H9 (cell line): ENCODE results near the gene SNX22. TPM values are rescaled to one million over a fixed set of nuclear protein-coding genes. Genes with fewer than 3 reads are reported as not detected.

Experiments used
- DNase-seq: peaks from one replicate; pipeline ENCODE4 v3.0.0-alpha.2; 2017
- H2AFZ ChIP-seq: one replicate; pipeline ENCODE4 v1.6.1; 2013; ENCODE audit warnings: mild to moderate bottlenecking, low read length, control low read depth, moderate library complexity
- H2AK5ac ChIP-seq: 2 replicates; pipeline ENCODE4 v1.6.1; 2013; ENCODE audit warnings: low read length, control low read depth, mixed read lengths; ENCODE audit not compliant: insufficient read length
- H2BK120ac ChIP-seq: one replicate; pipeline ENCODE4 v1.6.1; 2013; ENCODE audit warnings: low read depth, mild to moderate bottlenecking, low read length, control low read depth, inconsistent platforms; ENCODE audit not compliant: poor library complexity, severe bottlenecking
- H2BK12ac ChIP-seq: 2 replicates; pipeline ENCODE4 v1.6.1; 2013; ENCODE audit warnings: low read length, control low read depth, mixed read lengths, low read depth; ENCODE audit not compliant: insufficient read length
- H2BK15ac ChIP-seq: 2 replicates; pipeline ENCODE4 v1.6.1; 2013; ENCODE audit warnings: low read depth, low read length, control low read depth
- H2BK20ac ChIP-seq: one replicate; pipeline ENCODE4 v1.6.1; 2013; ENCODE audit warnings: low read depth, mild to moderate bottlenecking, low read length, control low read depth, inconsistent platforms; ENCODE audit not compliant: poor library complexity, severe bottlenecking
- H2BK5ac ChIP-seq: 2 replicates; pipeline ENCODE4 v1.6.1; 2013; ENCODE audit warnings: low read length, control low read depth, mixed read lengths; ENCODE audit not compliant: insufficient read length
- H3K14ac ChIP-seq: 2 replicates; pipeline ENCODE4 v1.6.1; 2013; ENCODE audit warnings: low read length, control low read depth; ENCODE audit not compliant: insufficient read depth
- H3K18ac ChIP-seq: 2 replicates; pipeline ENCODE4 v1.6.1; 2013; ENCODE audit warnings: low read depth, mild to moderate bottlenecking, mixed read lengths, low read length, control low read depth; ENCODE audit not compliant: insufficient read length
- H3K23ac ChIP-seq: 2 replicates; pipeline ENCODE4 v1.6.1; 2013; ENCODE audit warnings: low read length, control low read depth, mixed read lengths, low read depth; ENCODE audit not compliant: insufficient read length
- H3K23me2 ChIP-seq: 2 replicates; pipeline ENCODE4 v1.6.1; 2013; ENCODE audit warnings: low read depth, mild to moderate bottlenecking, mixed read lengths, low read length, control low read depth; ENCODE audit not compliant: insufficient read length, poor library complexity, severe bottlenecking
- H3K27ac ChIP-seq: 2 replicates; pipeline ENCODE4 v1.5.1; 2013; ENCODE audit warnings: low read length, control low read depth, mixed read lengths, low read depth; ENCODE audit not compliant: insufficient read length
- H3K27me3 ChIP-seq: 2 replicates; pipeline ENCODE4 v1.6.1; 2013; ENCODE audit warnings: low read length, control low read depth, inconsistent platforms; ENCODE audit not compliant: insufficient read depth
- H3K4ac ChIP-seq: 2 replicates; pipeline ENCODE4 v1.6.1; 2013; ENCODE audit warnings: low read depth, mild to moderate bottlenecking, control low read depth, inconsistent platforms, low read length, moderate library complexity
- H3K4me1 ChIP-seq: 2 replicates; pipeline ENCODE4 v1.6.1; 2013; ENCODE audit warnings: low read length, control low read depth, inconsistent platforms; ENCODE audit not compliant: insufficient read depth
- H3K4me2 ChIP-seq: 2 replicates; pipeline ENCODE4 v1.6.1; 2013; ENCODE audit warnings: low read length, control low read depth, mixed read lengths; ENCODE audit not compliant: insufficient read length, insufficient read depth
- H3K56ac ChIP-seq: 2 replicates; pipeline ENCODE4 v1.6.1; 2013; ENCODE audit warnings: low read depth, mild to moderate bottlenecking, mixed read lengths, low read length, control low read depth; ENCODE audit not compliant: insufficient read length
- H3K79me1 ChIP-seq: 2 replicates; pipeline ENCODE4 v1.6.1; 2013; ENCODE audit warnings: low read depth, mild to moderate bottlenecking, moderate library complexity, low read length, control low read depth, inconsistent platforms; ENCODE audit not compliant: insufficient read depth, poor library complexity, severe bottlenecking
- H3K79me2 ChIP-seq: 2 replicates; pipeline ENCODE4 v1.6.1; 2013; ENCODE audit warnings: low read length, control low read depth, inconsistent platforms; ENCODE audit not compliant: insufficient read depth
- H3K9ac ChIP-seq: 2 replicates; pipeline ENCODE4 v1.6.1; 2013; ENCODE audit warnings: low read length, control low read depth, mixed read lengths; ENCODE audit not compliant: insufficient read length; ENCODE audit errors: extremely low read depth
- H3K9me3 ChIP-seq: one replicate; pipeline ENCODE4 v1.6.1; 2013; ENCODE audit warnings: low read depth, low read length, inconsistent platforms; ENCODE audit not compliant: control insufficient read depth
- H3T11ph ChIP-seq: one replicate; pipeline ENCODE4 v1.6.1; 2013; ENCODE audit warnings: mild to moderate bottlenecking, low read length, control low read depth, inconsistent platforms
- H4K20me1 ChIP-seq: one replicate; pipeline ENCODE4 v1.6.1; 2013; ENCODE audit not compliant: control insufficient read depth, insufficient read length, insufficient read depth
- H4K5ac ChIP-seq: 2 replicates; pipeline ENCODE4 v1.6.1; 2013; ENCODE audit warnings: low read depth, mild to moderate bottlenecking, mixed read lengths, low read length, control low read depth; ENCODE audit not compliant: insufficient read length
- H4K8ac ChIP-seq: replicated peaks from 2 replicates; pipeline ENCODE4 v1.6.1; 2013; ENCODE audit warnings: low read length, control low read depth, mixed read lengths, low read depth; ENCODE audit not compliant: insufficient read length
- H4K91ac ChIP-seq: 2 replicates; pipeline ENCODE4 v1.6.1; 2013; ENCODE audit warnings: low read depth, mild to moderate bottlenecking, moderate library complexity, mixed read lengths, low read length, control low read depth; ENCODE audit not compliant: insufficient read length
- H3K27ac Mint-ChIP-seq, 3 experiments: 2 replicates in 2 of 3; 3 replicates in 1 of 3; pipeline ENCODE4 v1.8.0; 2020 to 2021; ENCODE audit warnings: mixed read lengths in 3 of 3, mild to moderate bottlenecking in 1 of 3, moderate library complexity in 1 of 3
- H3K27me3 Mint-ChIP-seq: 2 replicates; pipeline ENCODE4 v1.8.0; 2021; ENCODE audit warnings: low read depth, mild to moderate bottlenecking, moderate library complexity, mixed read lengths
- H3K36me3 Mint-ChIP-seq, 3 experiments: 2 replicates in 2 of 3; 3 replicates in 1 of 3; pipeline ENCODE4 v1.8.0; 2020 to 2021; ENCODE audit warnings: low read depth in 3 of 3, mixed read lengths in 3 of 3; ENCODE audit not compliant: insufficient read depth in 1 of 3
- H3K4me1 Mint-ChIP-seq, 2 experiments: 2 replicates each; pipeline ENCODE4 v1.8.0; 2020; ENCODE audit warnings: mixed read lengths in 2 of 2
- H3K4me3 Mint-ChIP-seq, 2 experiments: 2 replicates in 1 of 2; 3 replicates in 1 of 2; pipeline ENCODE4 v1.8.0; 2020 to 2021; ENCODE audit warnings: mild to moderate bottlenecking in 2 of 2, mixed read lengths in 2 of 2, moderate library complexity in 1 of 2
- H3K9me3 Mint-ChIP-seq, 2 experiments: 2 replicates in 1 of 2; 3 replicates in 1 of 2; pipeline ENCODE4 v1.8.0; 2020; ENCODE audit warnings: mild to moderate bottlenecking in 2 of 2, mixed read lengths in 2 of 2, moderate library complexity in 1 of 2
- CTCF ChIP-seq: fragments of 200-600 bp; sonication (generic); conservative IDR thresholded peaks from 3 replicates; pipeline ENCODE4 v1.8.0; 2021; ENCODE audit warnings: antibody characterized with exemption, mild to moderate bottlenecking
- WGBS: extraction: QIAGEN DNeasy Blood & Tissue Kit; methylation state at CpG from one replicate; pipeline ENCODE4 v1.1.7; 2013; ENCODE audit warnings: missing lambda C conversion rate, low lambda C conversion rate, mixed read lengths; ENCODE audit not compliant: insufficient read length; ENCODE audit errors: extremely low coverage; 5-methylcytosine and 5-hydroxymethylcytosine counted together
- total RNA-seq: library from RNA; stranded (reverse); gene quantifications from 2 replicates; pipeline ENCODE4 v1.2.1, GENCODE V29; 2021

SNX22 gene
- total RNA-seq, 1 experiment from 2014 or later: 4.8 TPM

DNA sequence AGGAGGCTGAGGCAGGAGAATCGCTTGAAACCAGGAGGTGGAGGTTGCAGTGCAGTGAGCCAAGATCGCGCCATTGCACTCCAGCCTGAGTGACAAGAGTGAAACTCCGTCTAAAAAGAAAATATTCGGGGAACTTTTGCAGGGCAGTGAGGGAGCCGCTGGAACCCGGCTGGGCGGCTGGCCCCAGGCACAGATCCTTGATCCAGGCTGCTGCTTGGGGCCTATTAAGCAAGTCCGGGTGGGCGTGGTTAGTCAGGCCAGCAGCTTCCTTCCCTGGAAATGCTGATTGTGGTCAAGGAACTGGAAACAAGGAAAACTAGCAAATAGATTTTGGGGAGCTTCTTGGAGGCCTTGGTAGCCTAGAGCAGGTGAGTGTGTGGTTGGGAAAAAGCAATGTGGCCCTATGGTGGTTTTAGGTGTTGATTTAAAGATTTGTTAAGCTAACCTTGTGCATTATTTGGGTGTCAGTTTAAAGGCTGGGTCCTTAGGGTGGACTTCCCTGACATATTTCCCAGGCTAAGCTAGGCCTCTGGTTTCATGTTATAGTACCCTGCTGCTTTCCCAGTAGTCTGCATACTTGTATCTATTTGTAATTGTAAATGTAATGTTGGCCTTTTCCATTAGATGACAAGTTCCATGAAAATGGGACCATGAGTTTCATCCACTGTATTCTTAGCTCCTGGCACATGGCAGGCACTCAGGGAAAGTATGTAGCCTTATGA lies 17.7 kb upstream of the SNX22 start:
- H4K8ac ChIP-seq: no peak overlapping the region
- Mint-ChIP-seq H3K27ac (no peak overlapping the region), H3K36me3 (peaks cover 15 to 68% (median 61%) of the 10 kb centered on the region in 3 experiments; a peak in 6 of 7 replicates), H3K4me3 (no peak overlapping the region), H3K27me3 (no peaks in the 10 kb centered on the region), H3K4me1 (0 out of 4 replicates have a peak, but pooled peaks cover 0 to 7% of the 10 kb centered on the region in 2 experiments), H3K9me3 (no peaks in the 10 kb centered on the region)
- no peak overlapping the region for H3K4ac ChIP-seq
- no peaks in the 10 kb centered on the region for H3K23me2 ChIP-seq
- TF ChIP-seq CTCF: no peak
- no peak for DNase-seq
- H4K5ac ChIP-seq: no peak overlapping the region
- H2BK5ac ChIP-seq: no peak overlapping the region
- H4K91ac ChIP-seq: no peak overlapping the region
- H3K4me1 ChIP-seq: no peaks in the 10 kb centered on the region
- no peaks in the 10 kb centered on the region for H4K20me1 ChIP-seq
- no CpG with 5 or more reads among the region's 10 CpGs for WGBS
- H3K9me3 ChIP-seq: no peaks in the 10 kb centered on the region
- H3K14ac ChIP-seq: no peak overlapping the region
- H3K9ac ChIP-seq: no peak overlapping the region
- no peak overlapping the region for H3T11ph ChIP-seq
- H3K23ac ChIP-seq: no peak overlapping the region
- no peak overlapping the region for H2BK20ac ChIP-seq
- no peak overlapping the region for H3K56ac ChIP-seq
- H3K27ac ChIP-seq: no peak overlapping the region
- no peak overlapping the region for H2BK15ac ChIP-seq
- no peak overlapping the region for H3K4me2 ChIP-seq
- H2BK12ac ChIP-seq: no peak overlapping the region
- H3K79me2 ChIP-seq: no peaks in the 10 kb centered on the region
- H3K27me3 ChIP-seq: no peaks in the 10 kb centered on the region
- no peaks in the 10 kb centered on the region for H3K79me1 ChIP-seq
- H2AFZ ChIP-seq: no peak overlapping the region
- H3K18ac ChIP-seq: no peak overlapping the region
- no peak overlapping the region for H2AK5ac ChIP-seq
- no peak overlapping the region for H2BK120ac ChIP-seq
